VCaP (cell line): ENCODE results near the gene TRIM44.
"Not testable (repeated sequence)": the region's sequence is repeated elsewhere in the genome, so short reads cannot be mapped to it uniquely, and the experiment has no call there.

Experiments used
- H3K27ac ChIP-seq: fragments of 450-650 bp; 2 replicates; pipeline ENCODE4 v1.5.1; 2017
- CTCF ChIP-seq: fragments of 450-650 bp; conservative IDR thresholded peaks from 2 replicates; pipeline ENCODE4 v1.5.1; 2017; ENCODE audit warnings: mild to moderate bottlenecking, moderate library complexity

TRIM44 gene

GRCh38 chr11:35750981-35751663 is 88.5 kb downstream of the TRIM44 start:
- no peak for TF ChIP-seq CTCF
- no peak overlapping the region for H3K27ac ChIP-seq

- no peak for TF ChIP-seq CTCF
Observed at GRCh38 chr11:35751664-35752061, 89.1 kb downstream of the TRIM44 start.

GRCh38 chr11:35752115-35752514 is 89.5 kb downstream of the TRIM44 start:
- TF ChIP-seq CTCF: no peak

More at GRCh38 chr11:35751664-35752061, 89.1 kb downstream of the TRIM44 start:
- H3K27ac ChIP-seq: no peak overlapping the region

GRCh38 chr11:35753573-35753972 is 91.0 kb downstream of the TRIM44 start:
- H3K27ac ChIP-seq: not testable (repeated sequence)

More at GRCh38 chr11:35752115-35752514, 89.5 kb downstream of the TRIM44 start:
- H3K27ac ChIP-seq: no peak overlapping the region

GRCh38 chr11:35759951-35760350 is 97.4 kb downstream of the TRIM44 start:
- not testable (repeated sequence) for H3K27ac ChIP-seq

- TF ChIP-seq CTCF: no peak
Observed at GRCh38 chr11:35761899-35762298, 99.3 kb downstream of the TRIM44 start.

GRCh38 chr11:35763301-35763700 is 100.7 kb downstream of the TRIM44 start:
- no peak for TF ChIP-seq CTCF
- no peak overlapping the region for H3K27ac ChIP-seq

More at GRCh38 chr11:35761899-35762298, 99.3 kb downstream of the TRIM44 start:
- H3K27ac ChIP-seq: no peak overlapping the region

GRCh38 chr11:35763765-35764164 is 101.2 kb downstream of the TRIM44 start:
- no peak overlapping the region for H3K27ac ChIP-seq
- no peak for TF ChIP-seq CTCF
